ENCODE measurements around the gene USP31. TPM values are rescaled to one million over a fixed set of nuclear protein-coding genes. Genes with fewer than 3 reads are reported as not detected.

Gene USP31
- total RNA-seq, 1 experiment from 2014 or later = 17.4 TPM

DNA sequence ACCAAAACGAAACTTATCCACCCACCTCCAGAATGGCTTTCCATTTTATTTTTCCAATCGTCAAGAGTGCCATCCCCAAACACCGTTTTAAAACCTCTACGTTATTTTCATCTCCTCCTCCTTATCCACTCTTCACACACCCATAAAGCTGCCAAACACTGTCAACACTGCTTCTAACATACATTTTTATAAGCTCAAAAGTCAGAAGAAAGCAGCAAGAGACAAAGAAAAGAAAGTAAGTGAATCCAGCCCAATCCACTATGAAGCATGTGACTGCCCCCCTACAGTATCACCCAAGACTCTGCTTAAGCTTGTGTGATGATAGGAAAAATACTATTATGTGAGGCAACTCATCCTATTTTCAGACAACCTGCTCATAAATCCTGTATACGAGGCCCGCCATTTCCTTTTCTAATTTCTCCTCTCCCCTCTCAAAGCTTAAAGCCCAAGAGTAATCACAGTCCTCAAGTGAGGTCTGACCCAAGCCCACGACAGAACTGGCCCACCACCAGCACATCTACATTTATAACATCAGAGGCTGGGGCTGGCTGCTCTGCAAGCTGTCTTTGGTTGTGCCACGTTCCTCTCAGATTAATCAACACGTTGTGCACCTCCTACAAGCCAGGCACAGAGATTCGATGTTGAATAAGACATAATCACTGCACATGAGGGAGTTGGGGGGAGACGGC lies 16.3 kb downstream of the USP31 start:
- Mint-ChIP-seq H3K9me3 (peaks cover 10% of the 10 kb centered on the region), H3K4me1 (peaks cover 32% of the 10 kb centered on the region), H3K27ac (peak overlapping the region; percentile 88), H3K36me3 (peaks cover 6% of the 10 kb centered on the region; the same call in 1 of the 2 replicates), H3K4me3 (no peak overlapping the region), H3K27me3 (ENCODE audit: low read depth) (no peaks in the 10 kb centered on the region)
- TF ChIP-seq, protein P1, sequence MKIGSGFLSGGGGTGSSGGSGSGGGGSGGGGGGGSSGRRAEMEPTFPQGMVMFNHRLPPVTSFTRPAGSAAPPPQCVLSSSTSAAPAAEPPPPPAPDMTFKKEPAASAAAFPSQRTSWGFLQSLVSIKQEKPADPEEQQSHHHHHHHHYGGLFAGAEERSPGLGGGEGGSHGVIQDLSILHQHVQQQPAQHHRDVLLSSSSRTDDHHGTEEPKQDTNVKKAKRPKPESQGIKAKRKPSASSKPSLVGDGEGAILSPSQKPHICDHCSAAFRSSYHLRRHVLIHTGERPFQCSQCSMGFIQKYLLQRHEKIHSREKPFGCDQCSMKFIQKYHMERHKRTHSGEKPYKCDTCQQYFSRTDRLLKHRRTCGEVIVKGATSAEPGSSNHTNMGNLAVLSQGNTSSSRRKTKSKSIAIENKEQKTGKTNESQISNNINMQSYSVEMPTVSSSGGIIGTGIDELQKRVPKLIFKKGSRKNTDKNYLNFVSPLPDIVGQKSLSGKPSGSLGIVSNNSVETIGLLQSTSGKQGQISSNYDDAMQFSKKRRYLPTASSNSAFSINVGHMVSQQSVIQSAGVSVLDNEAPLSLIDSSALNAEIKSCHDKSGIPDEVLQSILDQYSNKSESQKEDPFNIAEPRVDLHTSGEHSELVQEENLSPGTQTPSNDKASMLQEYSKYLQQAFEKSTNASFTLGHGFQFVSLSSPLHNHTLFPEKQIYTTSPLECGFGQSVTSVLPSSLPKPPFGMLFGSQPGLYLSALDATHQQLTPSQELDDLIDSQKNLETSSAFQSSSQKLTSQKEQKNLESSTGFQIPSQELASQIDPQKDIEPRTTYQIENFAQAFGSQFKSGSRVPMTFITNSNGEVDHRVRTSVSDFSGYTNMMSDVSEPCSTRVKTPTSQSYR (CRISPR knock-in tag; IDR thresholded peaks at IDR 0.05) = no peak
- TF ChIP-seq, protein P2, sequence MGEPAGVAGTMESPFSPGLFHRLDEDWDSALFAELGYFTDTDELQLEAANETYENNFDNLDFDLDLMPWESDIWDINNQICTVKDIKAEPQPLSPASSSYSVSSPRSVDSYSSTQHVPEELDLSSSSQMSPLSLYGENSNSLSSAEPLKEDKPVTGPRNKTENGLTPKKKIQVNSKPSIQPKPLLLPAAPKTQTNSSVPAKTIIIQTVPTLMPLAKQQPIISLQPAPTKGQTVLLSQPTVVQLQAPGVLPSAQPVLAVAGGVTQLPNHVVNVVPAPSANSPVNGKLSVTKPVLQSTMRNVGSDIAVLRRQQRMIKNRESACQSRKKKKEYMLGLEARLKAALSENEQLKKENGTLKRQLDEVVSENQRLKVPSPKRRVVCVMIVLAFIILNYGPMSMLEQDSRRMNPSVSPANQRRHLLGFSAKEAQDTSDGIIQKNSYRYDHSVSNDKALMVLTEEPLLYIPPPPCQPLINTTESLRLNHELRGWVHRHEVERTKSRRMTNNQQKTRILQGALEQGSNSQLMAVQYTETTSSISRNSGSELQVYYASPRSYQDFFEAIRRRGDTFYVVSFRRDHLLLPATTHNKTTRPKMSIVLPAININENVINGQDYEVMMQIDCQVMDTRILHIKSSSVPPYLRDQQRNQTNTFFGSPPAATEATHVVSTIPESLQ (CRISPR knock-in tag; IDR thresholded peaks at IDR 0.05) = no peak
- TF ChIP-seq, protein P3, sequence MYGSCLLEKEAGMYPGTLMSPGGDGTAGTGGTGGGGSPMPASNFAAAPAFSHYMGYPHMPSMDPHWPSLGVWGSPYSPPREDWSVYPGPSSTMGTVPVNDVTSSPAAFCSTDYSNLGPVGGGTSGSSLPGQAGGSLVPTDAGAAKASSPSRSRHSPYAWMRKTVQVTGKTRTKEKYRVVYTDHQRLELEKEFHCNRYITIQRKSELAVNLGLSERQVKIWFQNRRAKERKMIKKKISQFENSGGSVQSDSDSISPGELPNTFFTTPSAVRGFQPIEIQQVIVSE (CRISPR knock-in tag; IDR thresholded peaks at IDR 0.05; ENCODE audit: borderline replicate concordance) = no peak
- TF ChIP-seq NFATC4 (CRISPR knock-in tag; IDR thresholded peaks at IDR 0.05) (no peak), TCF7 (CRISPR knock-in tag; IDR thresholded peaks at IDR 0.05; ENCODE audit: low read depth) (no peak), ZNF396 (CRISPR knock-in tag; IDR thresholded peaks at IDR 0.05; ENCODE audit: borderline replicate concordance) (no peak), ZNF121 (CRISPR knock-in tag; IDR thresholded peaks at IDR 0.05) (no peak), NR2C2 (CRISPR knock-in tag; IDR thresholded peaks at IDR 0.05) (no peak), FOXJ3 (CRISPR knock-in tag; IDR thresholded peaks at IDR 0.05; ENCODE audit: borderline replicate concordance) (no peak)
- TF ChIP-seq, protein P4, sequence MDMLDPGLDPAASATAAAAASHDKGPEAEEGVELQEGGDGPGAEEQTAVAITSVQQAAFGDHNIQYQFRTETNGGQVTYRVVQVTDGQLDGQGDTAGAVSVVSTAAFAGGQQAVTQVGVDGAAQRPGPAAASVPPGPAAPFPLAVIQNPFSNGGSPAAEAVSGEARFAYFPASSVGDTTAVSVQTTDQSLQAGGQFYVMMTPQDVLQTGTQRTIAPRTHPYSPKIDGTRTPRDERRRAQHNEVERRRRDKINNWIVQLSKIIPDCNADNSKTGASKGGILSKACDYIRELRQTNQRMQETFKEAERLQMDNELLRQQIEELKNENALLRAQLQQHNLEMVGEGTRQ (CRISPR knock-in tag; IDR thresholded peaks at IDR 0.05) = no peak
- TF ChIP-seq, protein P5, sequence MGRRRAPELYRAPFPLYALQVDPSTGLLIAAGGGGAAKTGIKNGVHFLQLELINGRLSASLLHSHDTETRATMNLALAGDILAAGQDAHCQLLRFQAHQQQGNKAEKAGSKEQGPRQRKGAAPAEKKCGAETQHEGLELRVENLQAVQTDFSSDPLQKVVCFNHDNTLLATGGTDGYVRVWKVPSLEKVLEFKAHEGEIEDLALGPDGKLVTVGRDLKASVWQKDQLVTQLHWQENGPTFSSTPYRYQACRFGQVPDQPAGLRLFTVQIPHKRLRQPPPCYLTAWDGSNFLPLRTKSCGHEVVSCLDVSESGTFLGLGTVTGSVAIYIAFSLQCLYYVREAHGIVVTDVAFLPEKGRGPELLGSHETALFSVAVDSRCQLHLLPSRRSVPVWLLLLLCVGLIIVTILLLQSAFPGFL (CRISPR knock-in tag; IDR thresholded peaks at IDR 0.05; ENCODE audit: borderline replicate concordance) = no peak
- TF ChIP-seq, protein P6, sequence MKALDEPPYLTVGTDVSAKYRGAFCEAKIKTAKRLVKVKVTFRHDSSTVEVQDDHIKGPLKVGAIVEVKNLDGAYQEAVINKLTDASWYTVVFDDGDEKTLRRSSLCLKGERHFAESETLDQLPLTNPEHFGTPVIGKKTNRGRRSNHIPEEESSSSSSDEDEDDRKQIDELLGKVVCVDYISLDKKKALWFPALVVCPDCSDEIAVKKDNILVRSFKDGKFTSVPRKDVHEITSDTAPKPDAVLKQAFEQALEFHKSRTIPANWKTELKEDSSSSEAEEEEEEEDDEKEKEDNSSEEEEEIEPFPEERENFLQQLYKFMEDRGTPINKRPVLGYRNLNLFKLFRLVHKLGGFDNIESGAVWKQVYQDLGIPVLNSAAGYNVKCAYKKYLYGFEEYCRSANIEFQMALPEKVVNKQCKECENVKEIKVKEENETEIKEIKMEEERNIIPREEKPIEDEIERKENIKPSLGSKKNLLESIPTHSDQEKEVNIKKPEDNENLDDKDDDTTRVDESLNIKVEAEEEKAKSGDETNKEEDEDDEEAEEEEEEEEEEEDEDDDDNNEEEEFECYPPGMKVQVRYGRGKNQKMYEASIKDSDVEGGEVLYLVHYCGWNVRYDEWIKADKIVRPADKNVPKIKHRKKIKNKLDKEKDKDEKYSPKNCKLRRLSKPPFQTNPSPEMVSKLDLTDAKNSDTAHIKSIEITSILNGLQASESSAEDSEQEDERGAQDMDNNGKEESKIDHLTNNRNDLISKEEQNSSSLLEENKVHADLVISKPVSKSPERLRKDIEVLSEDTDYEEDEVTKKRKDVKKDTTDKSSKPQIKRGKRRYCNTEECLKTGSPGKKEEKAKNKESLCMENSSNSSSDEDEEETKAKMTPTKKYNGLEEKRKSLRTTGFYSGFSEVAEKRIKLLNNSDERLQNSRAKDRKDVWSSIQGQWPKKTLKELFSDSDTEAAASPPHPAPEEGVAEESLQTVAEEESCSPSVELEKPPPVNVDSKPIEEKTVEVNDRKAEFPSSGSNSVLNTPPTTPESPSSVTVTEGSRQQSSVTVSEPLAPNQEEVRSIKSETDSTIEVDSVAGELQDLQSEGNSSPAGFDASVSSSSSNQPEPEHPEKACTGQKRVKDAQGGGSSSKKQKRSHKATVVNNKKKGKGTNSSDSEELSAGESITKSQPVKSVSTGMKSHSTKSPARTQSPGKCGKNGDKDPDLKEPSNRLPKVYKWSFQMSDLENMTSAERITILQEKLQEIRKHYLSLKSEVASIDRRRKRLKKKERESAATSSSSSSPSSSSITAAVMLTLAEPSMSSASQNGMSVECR (CRISPR knock-in tag; IDR thresholded peaks at IDR 0.05; ENCODE audit: borderline replicate concordance) = no peak
- TF ChIP-seq, protein P7, sequence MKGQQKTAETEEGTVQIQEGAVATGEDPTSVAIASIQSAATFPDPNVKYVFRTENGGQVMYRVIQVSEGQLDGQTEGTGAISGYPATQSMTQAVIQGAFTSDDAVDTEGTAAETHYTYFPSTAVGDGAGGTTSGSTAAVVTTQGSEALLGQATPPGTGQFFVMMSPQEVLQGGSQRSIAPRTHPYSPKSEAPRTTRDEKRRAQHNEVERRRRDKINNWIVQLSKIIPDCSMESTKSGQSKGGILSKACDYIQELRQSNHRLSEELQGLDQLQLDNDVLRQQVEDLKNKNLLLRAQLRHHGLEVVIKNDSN (CRISPR knock-in tag; IDR thresholded peaks at IDR 0.05) = no peak
- TF ChIP-seq, protein P8, sequence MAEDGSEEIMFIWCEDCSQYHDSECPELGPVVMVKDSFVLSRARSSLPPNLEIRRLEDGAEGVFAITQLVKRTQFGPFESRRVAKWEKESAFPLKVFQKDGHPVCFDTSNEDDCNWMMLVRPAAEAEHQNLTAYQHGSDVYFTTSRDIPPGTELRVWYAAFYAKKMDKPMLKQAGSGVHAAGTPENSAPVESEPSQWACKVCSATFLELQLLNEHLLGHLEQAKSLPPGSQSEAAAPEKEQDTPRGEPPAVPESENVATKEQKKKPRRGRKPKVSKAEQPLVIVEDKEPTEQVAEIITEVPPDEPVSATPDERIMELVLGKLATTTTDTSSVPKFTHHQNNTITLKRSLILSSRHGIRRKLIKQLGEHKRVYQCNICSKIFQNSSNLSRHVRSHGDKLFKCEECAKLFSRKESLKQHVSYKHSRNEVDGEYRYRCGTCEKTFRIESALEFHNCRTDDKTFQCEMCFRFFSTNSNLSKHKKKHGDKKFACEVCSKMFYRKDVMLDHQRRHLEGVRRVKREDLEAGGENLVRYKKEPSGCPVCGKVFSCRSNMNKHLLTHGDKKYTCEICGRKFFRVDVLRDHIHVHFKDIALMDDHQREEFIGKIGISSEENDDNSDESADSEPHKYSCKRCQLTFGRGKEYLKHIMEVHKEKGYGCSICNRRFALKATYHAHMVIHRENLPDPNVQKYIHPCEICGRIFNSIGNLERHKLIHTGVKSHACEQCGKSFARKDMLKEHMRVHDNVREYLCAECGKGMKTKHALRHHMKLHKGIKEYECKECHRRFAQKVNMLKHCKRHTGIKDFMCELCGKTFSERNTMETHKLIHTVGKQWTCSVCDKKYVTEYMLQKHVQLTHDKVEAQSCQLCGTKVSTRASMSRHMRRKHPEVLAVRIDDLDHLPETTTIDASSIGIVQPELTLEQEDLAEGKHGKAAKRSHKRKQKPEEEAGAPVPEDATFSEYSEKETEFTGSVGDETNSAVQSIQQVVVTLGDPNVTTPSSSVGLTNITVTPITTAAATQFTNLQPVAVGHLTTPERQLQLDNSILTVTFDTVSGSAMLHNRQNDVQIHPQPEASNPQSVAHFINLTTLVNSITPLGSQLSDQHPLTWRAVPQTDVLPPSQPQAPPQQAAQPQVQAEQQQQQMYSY (CRISPR knock-in tag; IDR thresholded peaks at IDR 0.05) = no peak
- ChIA-PET CTCF (interaction anchor here (1.1 to 1.6 kb wide), 4 partner anchors 13 to 303 kb away, joined by 3 to 5 read pairs (median 3); no protein-coding TSS in a partner anchor), POLR2A (no interaction called here)
- no peak for ATAC-seq
- no peak for DNase-seq (ENCODE audit: low spot score)

All from WTC11 (cell line).